Epithelial cell of proximal tubule (primary cell): ENCODE data around the gene ELMO3. TPM values are rescaled to one million over a fixed set of nuclear protein-coding genes. Genes with fewer than 3 reads are reported as not detected.

Experiments
- DNase-seq: peaks from one replicate; pipeline ENCODE4 v3.0.0-alpha.2; 2011; ENCODE audit warnings: low read depth
- H3K4me3 ChIP-seq: 2 replicates; pipeline ENCODE4 v1.5.1; 2011; ENCODE audit warnings: low read depth, mild to moderate bottlenecking, low read length
- CTCF ChIP-seq: conservative IDR thresholded peaks from 2 replicates; pipeline ENCODE4 v1.5.1; 2012; ENCODE audit warnings: low read depth, mild to moderate bottlenecking, low read length
- total RNA-seq: library from RNA; depleted of rRNA; stranded (reverse); fragments of >200 nt; gene quantifications from 2 replicates; pipeline ENCODE4 v1.2.3, GENCODE V29; 2015

Gene ELMO3
- total RNA-seq, 1 donor from 2014 or later, result 11.0 TPM

GRCh38 chr16:67238278-67238575 lies 39.3 kb downstream of the ELMO3 start:
- H3K4me3 ChIP-seq, result no peak overlapping the region
- no peak for TF ChIP-seq CTCF
- DNase-seq, result no peak

- no peak overlapping the region for H3K4me3 ChIP-seq
- DNase-seq, result no peak
- TF ChIP-seq CTCF, result no peak
Observed at GRCh38 chr16:67238806-67239470, 40.0 kb downstream of the ELMO3 start.

- TF ChIP-seq CTCF, result no peak
- no peak for DNase-seq
- no peak overlapping the region for H3K4me3 ChIP-seq
Observed at GRCh38 chr16:67240506-67240905, 41.6 kb downstream of the ELMO3 start.

GRCh38 chr16:67241008-67241900 lies 42.3 kb downstream of the ELMO3 start:
- DNase-seq, result no peak
- H3K4me3 ChIP-seq, result no peak overlapping the region
- no peak for TF ChIP-seq CTCF

GRCh38 chr16:67242138-67242730 lies 43.3 kb downstream of the ELMO3 start:
- TF ChIP-seq CTCF, result no peak
- no peak for DNase-seq

GRCh38 chr16:67243481-67243880 lies 44.5 kb downstream of the ELMO3 start:
- DNase-seq, result no peak
- no peak for TF ChIP-seq CTCF
- H3K4me3 ChIP-seq, result no peak overlapping the region

More at GRCh38 chr16:67242138-67242730, 43.3 kb downstream of the ELMO3 start:
- no peak overlapping the region for H3K4me3 ChIP-seq
